Liver (tissue), 3 donors: ENCODE data around the gene CNNM1.

Source experiments
- ATF3 ChIP-seq: IDR thresholded peaks from 2 replicates; pipeline ENCODE4 v1.6.1; 2016; ENCODE audit warnings: antibody characterized with exemption
- CTCF ChIP-seq: fragments of 150-350 bp; IDR thresholded peaks from 2 replicates; pipeline ENCODE4 v1.5.1; 2017; ENCODE audit warnings: improper control_type of control experiment, low read depth, low read length; ENCODE audit not compliant: missing input control
- EGR1 ChIP-seq, 2 donors: IDR thresholded peaks; 2 replicates each; pipeline ENCODE4 v1.6.1; 2016 to 2018; ENCODE audit warnings: antibody characterized with exemption in 2 of 2, low read depth in 2 of 2
- JUND ChIP-seq, 2 donors: IDR thresholded peaks; 2 replicates each; pipeline ENCODE4 v1.6.1; 2016; ENCODE audit warnings: antibody characterized with exemption in 2 of 2
- MAX ChIP-seq: IDR thresholded peaks from 2 replicates; pipeline ENCODE4 v1.6.1; 2016; ENCODE audit warnings: antibody characterized with exemption
- RAD21 ChIP-seq, 2 donors: IDR thresholded peaks; 2 replicates each; pipeline ENCODE4 v1.6.1; 2016; ENCODE audit warnings: antibody characterized with exemption in 2 of 2, mild to moderate bottlenecking in 2 of 2
- REST ChIP-seq: IDR thresholded peaks from 2 replicates; pipeline ENCODE4 v1.6.1; 2016; ENCODE audit warnings: antibody characterized with exemption, mild to moderate bottlenecking
- RXRA ChIP-seq, 2 donors: IDR thresholded peaks; 2 replicates each; pipeline ENCODE4 v1.6.1; 2017 to 2018; ENCODE audit warnings: antibody characterized with exemption in 2 of 2, mild to moderate bottlenecking in 1 of 2
- SP1 ChIP-seq: IDR thresholded peaks from 2 replicates; pipeline ENCODE4 v1.6.1; 2018; ENCODE audit warnings: antibody characterized with exemption, mild to moderate bottlenecking
- TAF1 ChIP-seq: conservative IDR thresholded peaks from 2 replicates; pipeline ENCODE4 v1.6.1; 2016; ENCODE audit warnings: antibody characterized with exemption, mild to moderate bottlenecking
- YY1 ChIP-seq: IDR thresholded peaks from 2 replicates; pipeline ENCODE4 v1.6.1; 2016; ENCODE audit warnings: antibody characterized with exemption, mild to moderate bottlenecking
- ZBTB33 ChIP-seq: IDR thresholded peaks from 2 replicates; pipeline ENCODE4 v1.6.1; 2016; ENCODE audit warnings: antibody characterized with exemption
- donor health status: healthy.
- donor health status: healthy.

GRCh38 chr10:99410146-99410545 is 81.0 kb downstream of the CNNM1 start:
- no peak for TF ChIP-seq CTCF
- TF ChIP-seq TAF1, result no peak
- TF ChIP-seq ZBTB33, result no peak
- TF ChIP-seq ATF3, result no peak
- TF ChIP-seq REST, result no peak
- TF ChIP-seq YY1, result no peak
- no peak for TF ChIP-seq MAX
- no peak for TF ChIP-seq JUND (IDR thresholded peaks at IDR 0.05)
- TF ChIP-seq RAD21 (IDR thresholded peaks at IDR 0.05), result no peak
- TF ChIP-seq SP1, result no peak
- TF ChIP-seq EGR1 (IDR thresholded peaks at IDR 0.05; ENCODE audit: low read depth in 2 of 2), result no peak
- no peak for TF ChIP-seq RXRA (IDR thresholded peaks at IDR 0.05)
